Measurements from ENCODE around the gene PSKH1.
A peak's percentile ranks its signal among the peaks of the same experiment; 100 is the strongest.
"Not testable (repeated sequence)": the region's sequence is repeated elsewhere in the genome, so short reads cannot be mapped to it uniquely, and the experiment has no call there.

Gene PSKH1

GRCh38 chr16:67888331-67888730 lies 4.7 kb upstream of the PSKH1 start:
- DNase-seq = no peak

GRCh38 chr16:67892375-67892774 lies 679 bp upstream of the PSKH1 start:
- DNase-seq = no peak

- DNase-seq = no peak
Measured at GRCh38 chr16:67893743-67894399, 817 bp downstream of the PSKH1 start.

- no peak for DNase-seq
Measured at GRCh38 chr16:67897231-67897630, 4.2 kb downstream of the PSKH1 start.

GRCh38 chr16:67901734-67902133 lies 8.7 kb downstream of the PSKH1 start:
- no peak for DNase-seq

GRCh38 chr16:67902831-67903230 lies 9.8 kb downstream of the PSKH1 start:
- no peak for DNase-seq

GRCh38 chr16:67907397-67908180 lies 14.5 kb downstream of the PSKH1 start:
- DNase-seq = no peak

- no peak for DNase-seq
Measured at GRCh38 chr16:67909056-67909742, 16.1 kb downstream of the PSKH1 start.

- peak; percentile 41 for DNase-seq
Measured at GRCh38 chr16:67910158-67910557, 17.1 kb downstream of the PSKH1 start.

GRCh38 chr16:67914758-67915495 lies 21.9 kb downstream of the PSKH1 start:
- DNase-seq = no peak

- DNase-seq = not testable (repeated sequence)
Measured at GRCh38 chr16:67915496-67915769, 22.4 kb downstream of the PSKH1 start.

GRCh38 chr16:67915831-67916723 lies 23.0 kb downstream of the PSKH1 start:
- no peak for DNase-seq

GRCh38 chr16:67917140-67917851 lies 24.2 kb downstream of the PSKH1 start:
- peak; percentile 22 for DNase-seq

- peak; percentile 79 for DNase-seq
Measured at GRCh38 chr16:67917852-67918236, 24.8 kb downstream of the PSKH1 start.

- no peak for DNase-seq
Measured at GRCh38 chr16:67919622-67920221, 26.7 kb downstream of the PSKH1 start.

GRCh38 chr16:67922221-67922620 lies 29.2 kb downstream of the PSKH1 start:
- no peak for DNase-seq

- DNase-seq = no peak
Measured at GRCh38 chr16:67922740-67923139, 29.7 kb downstream of the PSKH1 start.

- no peak for DNase-seq
Measured at GRCh38 chr16:67923414-67924116, 30.5 kb downstream of the PSKH1 start.

GRCh38 chr16:67924140-67924906 lies 31.3 kb downstream of the PSKH1 start:
- DNase-seq = no peak

Data from fibroblast of skin of scalp (primary cell).